HFF-Myc (cell line): ENCODE data around the gene LGALS4.
"Not testable (repeated sequence)": the region's sequence is repeated elsewhere in the genome, so short reads cannot be mapped to it uniquely, and the experiment has no call there.

ENCODE experiments used
- DNase-seq: peaks from one replicate; pipeline ENCODE4 v3.0.0-alpha.2; 2011; ENCODE audit warnings: low read depth; ENCODE audit errors: extremely low read depth
- H3K4me3 ChIP-seq: replicated peaks from 2 replicates; pipeline ENCODE4 v1.5.1; 2011; ENCODE audit warnings: low read depth, mild to moderate bottlenecking, control low read depth, low read length
- TF ChIP-seq, protein P1 (sequence below): IDR thresholded peaks from 2 replicates; pipeline ENCODE4 v1.5.1; 2012; ENCODE audit warnings: mild to moderate bottlenecking, low read depth, low read length, control low read depth; ENCODE audit errors: missing control alignments

Gene LGALS4

GRCh38 chr19:38830039-38830733 lies 17.4 kb upstream of the LGALS4 start:
- no peak for DNase-seq
- TF ChIP-seq, protein P1, sequence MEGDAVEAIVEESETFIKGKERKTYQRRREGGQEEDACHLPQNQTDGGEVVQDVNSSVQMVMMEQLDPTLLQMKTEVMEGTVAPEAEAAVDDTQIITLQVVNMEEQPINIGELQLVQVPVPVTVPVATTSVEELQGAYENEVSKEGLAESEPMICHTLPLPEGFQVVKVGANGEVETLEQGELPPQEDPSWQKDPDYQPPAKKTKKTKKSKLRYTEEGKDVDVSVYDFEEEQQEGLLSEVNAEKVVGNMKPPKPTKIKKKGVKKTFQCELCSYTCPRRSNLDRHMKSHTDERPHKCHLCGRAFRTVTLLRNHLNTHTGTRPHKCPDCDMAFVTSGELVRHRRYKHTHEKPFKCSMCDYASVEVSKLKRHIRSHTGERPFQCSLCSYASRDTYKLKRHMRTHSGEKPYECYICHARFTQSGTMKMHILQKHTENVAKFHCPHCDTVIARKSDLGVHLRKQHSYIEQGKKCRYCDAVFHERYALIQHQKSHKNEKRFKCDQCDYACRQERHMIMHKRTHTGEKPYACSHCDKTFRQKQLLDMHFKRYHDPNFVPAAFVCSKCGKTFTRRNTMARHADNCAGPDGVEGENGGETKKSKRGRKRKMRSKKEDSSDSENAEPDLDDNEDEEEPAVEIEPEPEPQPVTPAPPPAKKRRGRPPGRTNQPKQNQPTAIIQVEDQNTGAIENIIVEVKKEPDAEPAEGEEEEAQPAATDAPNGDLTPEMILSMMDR: no peak
- H3K4me3 ChIP-seq: no peak overlapping the region

GRCh38 chr19:38829203-38829602 lies 16.5 kb upstream of the LGALS4 start:
- not testable (repeated sequence) for DNase-seq, H3K4me3 ChIP-seq

- TF ChIP-seq, protein P1: no peak
- DNase-seq: no peak
- H3K4me3 ChIP-seq: no peak overlapping the region
Observed at GRCh38 chr19:38826856-38827551, 14.3 kb upstream of the LGALS4 start.

GRCh38 chr19:38825936-38826335 lies 13.2 kb upstream of the LGALS4 start:
- not testable (repeated sequence) for DNase-seq, H3K4me3 ChIP-seq

DNA sequence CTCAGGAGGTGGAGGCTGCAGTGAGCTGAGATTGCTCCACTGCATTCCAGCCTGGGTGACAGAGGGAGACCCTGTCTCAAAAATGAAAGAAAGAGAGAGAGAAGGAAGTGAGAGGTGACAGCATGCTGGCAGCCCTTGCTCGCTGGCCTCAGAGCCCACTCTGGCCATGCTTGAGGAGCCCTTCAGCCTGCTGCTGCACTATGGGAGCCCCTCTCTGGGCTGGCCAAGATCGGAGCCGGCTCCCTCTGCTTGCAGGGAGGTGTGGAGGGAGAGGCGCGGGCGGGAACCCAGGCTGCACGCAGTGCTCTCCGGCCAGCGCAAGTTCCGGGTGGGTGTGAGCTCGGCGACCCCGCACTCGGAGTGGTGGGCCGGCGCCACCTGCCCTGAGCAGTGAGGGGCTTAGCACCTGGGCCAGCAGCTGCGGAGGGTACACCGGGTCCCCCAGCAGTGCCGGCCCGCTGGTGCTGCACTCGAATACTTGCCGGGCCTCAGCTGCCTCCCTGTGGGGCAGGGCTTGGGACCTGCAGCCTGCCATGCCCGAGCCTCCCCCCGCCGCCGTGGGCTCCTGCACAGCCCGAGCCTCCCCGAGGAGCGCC lies 8.6 kb upstream of the LGALS4 start:
- not testable (repeated sequence) for H3K4me3 ChIP-seq, DNase-seq

DNA sequence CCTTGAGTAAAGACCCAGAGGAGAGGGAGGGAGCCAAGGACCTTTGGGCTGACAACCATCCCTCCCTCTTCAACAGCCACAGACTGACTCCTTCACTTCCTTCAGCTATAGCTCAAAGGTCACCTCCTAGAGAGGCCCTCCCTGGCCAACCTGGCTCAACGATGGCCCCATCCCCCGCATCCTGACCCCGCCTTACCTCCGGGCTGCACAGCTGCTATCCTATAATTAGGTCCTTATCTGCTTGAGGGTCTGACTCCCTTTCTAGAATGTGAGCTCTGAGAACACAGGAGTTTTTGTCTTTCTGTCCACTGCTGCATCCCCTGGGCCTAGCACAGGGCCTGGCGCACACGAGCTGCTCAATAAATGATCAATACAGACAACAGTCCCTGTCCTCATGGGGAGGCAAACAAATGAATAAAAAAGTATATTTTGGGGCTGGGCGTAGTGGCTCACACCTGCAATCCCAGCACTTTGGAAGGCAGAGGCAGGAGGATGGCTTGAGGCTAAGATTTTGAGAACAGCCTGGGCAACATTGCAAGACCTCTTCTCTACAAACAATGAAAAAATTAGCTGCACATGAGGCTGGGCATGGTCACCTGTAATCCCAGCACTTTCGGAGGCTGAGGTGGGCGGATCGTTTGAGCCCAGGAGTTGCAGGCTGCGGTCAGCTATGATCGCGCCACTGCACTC lies 6.6 kb upstream of the LGALS4 start:
- TF ChIP-seq, protein P1: no peak
- H3K4me3 ChIP-seq: no peak overlapping the region
- no peak for DNase-seq

DNA sequence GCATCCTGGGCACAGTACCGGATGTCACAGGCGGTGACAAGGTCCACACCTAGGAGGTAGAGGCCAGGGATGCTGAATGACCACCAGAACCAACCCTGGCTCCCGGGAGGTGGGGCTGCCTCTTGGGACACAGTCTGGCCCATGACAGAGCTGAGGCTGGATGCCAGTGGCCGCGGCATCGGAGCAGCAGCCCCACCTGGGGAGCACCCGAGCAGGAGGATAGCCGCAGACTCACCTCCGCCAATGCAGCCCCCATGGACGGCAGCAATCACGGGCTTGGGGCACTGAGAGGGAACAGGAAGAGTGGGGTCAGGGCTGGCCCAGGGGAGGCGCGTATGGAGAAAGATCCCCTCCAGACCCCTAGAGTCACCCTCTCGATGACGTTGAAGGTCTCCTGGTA lies 4.3 kb upstream of the LGALS4 start:
- no peak for DNase-seq
- TF ChIP-seq, protein P1: no peak
- H3K4me3 ChIP-seq: no peak overlapping the region

- H3K4me3 ChIP-seq: no peak overlapping the region
- TF ChIP-seq, protein P1: no peak
- DNase-seq: no peak
Observed at GRCh38 chr19:38816131-38816750, 3.5 kb upstream of the LGALS4 start.
